ENCODE measurements around the gene UBE2L3.

GRCh38 chr22:21615731-21616130 lies 48.2 kb downstream of the UBE2L3 start:
- TF ChIP-seq EZH2 (IDR thresholded peaks at IDR 0.05; ENCODE audit: borderline replicate concordance, insufficient read depth, low read depth, low read length, poor library complexity, severe bottlenecking), result no peak
- TF ChIP-seq CTCF (IDR thresholded peaks at IDR 0.05), result no peak
